GM12873 (cell line): ENCODE measurements around the gene MPST.
A peak's percentile ranks its signal among the peaks of the same experiment; 100 is the strongest.

Experiments
- TF ChIP-seq, protein P1 (sequence below): IDR thresholded peaks from 2 replicates; pipeline ENCODE4 v1.5.1; 2012; ENCODE audit warnings: low read depth, mild to moderate bottlenecking, moderate library complexity, low read length, control low read depth; ENCODE audit not compliant: insufficient read depth; ENCODE audit errors: missing control alignments

MPST gene

DNA sequence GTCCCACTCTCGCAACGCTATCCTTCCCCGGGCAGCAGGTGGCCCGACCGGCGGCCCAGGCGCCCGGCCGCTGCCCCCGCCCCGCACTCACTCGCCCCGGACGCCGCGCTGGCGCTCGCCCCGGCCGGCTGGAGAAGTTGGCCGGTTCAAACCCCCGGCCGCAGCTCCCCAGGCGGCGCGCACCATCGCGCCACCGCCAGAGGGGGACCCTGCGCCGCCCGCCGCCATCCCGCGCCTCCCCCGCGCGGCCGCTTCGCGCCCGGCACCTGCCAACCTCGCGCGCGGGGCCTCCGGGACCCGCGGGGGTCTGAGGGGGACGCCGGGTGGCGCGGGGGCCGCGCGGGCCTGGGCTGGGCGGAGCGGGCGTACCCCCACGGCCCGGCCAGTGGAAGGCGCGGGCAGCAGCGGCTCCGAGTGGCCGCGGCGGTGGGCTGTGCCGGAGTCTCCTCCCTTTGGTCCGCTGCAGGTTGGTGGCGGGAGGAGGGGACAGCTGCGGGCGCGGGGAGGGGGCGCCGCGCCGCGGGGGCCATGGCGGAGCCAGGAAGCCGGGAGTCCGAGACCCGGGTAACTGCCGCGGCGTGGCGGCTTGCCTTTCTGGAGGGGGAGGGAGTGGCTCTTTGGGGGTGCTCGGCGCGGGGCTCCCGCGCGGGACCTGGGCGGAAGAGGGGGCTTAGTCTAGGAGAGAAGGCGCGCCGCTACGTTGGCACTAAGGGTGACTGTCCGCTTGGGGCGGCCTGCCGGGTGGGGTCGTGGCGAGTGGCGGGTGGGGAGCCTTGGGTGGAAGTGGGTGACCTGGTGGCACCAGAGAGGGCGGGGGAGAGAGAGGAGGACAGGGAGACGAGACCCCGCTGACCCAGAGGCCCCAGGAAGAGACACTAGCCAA is at the start of gene MPST, which contains the start of gene TST:
Gene MPST, plus strand, starts transcription at position 434 of the 883 bp plus-strand sequence. Its CDS starts 95 bp downstream, at position 529.
Gene TST, minus strand, starts transcription at position 139 of the 883 bp plus-strand sequence. CDS start 715 bp downstream, outside the sequence.
- TF ChIP-seq, protein P1, sequence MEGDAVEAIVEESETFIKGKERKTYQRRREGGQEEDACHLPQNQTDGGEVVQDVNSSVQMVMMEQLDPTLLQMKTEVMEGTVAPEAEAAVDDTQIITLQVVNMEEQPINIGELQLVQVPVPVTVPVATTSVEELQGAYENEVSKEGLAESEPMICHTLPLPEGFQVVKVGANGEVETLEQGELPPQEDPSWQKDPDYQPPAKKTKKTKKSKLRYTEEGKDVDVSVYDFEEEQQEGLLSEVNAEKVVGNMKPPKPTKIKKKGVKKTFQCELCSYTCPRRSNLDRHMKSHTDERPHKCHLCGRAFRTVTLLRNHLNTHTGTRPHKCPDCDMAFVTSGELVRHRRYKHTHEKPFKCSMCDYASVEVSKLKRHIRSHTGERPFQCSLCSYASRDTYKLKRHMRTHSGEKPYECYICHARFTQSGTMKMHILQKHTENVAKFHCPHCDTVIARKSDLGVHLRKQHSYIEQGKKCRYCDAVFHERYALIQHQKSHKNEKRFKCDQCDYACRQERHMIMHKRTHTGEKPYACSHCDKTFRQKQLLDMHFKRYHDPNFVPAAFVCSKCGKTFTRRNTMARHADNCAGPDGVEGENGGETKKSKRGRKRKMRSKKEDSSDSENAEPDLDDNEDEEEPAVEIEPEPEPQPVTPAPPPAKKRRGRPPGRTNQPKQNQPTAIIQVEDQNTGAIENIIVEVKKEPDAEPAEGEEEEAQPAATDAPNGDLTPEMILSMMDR: peak; percentile 16

DNA sequence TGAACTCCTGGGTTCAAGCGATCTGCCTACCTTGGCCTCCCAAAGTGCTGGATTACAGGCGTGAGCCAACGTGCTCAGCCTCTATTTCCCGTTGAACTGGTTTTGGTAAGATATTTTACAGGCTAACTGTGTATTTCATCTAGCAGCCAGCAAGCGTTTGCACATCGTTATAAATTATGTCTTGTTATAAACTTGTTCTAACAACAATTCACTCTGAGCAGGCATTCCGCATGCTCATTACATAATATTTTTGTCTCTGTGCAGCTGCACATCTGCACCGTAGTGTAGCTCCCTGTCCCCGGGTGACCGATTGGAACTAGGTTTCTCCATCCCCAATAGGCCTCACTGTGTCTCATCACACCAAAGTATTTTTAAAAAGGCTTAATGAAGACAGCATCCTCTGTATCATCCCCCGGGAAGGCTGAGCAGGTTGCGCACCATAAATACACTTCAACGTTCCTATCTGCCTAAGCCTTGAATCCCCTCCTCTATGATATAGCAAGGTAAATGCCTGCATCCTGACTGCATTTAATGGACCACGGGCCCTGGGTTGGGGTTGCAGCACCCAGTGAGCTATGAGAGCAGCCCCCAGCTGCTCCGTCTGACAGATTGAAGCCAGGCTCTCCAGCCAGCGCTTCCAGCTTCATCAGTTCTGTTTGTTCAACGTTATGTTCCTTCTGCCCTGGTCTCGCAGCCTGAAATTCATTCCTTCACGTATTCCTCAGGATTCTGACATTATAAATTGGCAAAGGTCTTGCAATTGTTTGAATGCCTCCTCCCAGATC is 48.0 kb upstream of the MPST start:
- TF ChIP-seq, protein P1: no peak

DNA sequence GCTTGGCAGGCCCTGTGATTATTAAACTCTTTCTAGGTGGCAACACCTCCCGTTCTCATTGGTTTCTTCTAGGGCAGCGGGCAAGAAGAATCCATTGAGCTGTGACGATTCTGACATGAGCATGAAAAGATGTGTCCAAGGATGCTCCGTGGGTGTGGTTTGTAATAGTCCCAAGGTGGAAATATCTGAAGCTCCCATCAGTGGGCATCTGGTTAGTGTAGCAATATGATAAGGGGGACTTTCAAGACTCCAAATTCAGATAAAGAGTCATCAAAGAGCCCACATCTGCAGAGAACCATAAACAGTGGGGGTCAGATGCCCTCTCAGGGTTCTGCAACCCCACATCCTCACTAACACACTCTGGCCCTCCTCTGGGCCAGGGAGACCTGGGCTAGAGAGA is 42.9 kb upstream of the MPST start:
- TF ChIP-seq, protein P1: no peak

DNA sequence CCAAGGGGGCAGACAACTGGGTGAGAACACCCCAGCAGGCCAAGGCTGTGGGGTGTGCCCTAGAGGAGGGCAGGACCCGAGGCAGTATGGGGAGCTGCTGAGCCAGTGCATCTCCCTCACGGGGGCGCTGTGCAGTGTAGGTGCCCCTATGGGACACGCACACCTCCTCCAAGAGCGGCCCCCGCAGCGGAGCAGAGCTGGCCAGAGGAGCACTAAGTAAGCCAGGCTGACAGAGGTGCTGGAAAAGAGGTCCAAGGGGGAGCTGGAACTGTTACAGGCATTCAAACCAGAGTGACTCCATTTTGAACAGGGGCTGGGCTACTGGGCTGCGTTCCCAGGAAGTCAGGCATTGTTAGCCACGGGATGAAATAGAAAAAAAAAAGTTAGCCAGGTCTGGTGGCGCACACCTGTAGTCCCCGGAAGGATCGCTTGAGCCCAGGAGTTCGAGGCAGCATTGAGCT is 42.1 kb upstream of the MPST start:
- TF ChIP-seq, protein P1: peak; percentile 76

DNA sequence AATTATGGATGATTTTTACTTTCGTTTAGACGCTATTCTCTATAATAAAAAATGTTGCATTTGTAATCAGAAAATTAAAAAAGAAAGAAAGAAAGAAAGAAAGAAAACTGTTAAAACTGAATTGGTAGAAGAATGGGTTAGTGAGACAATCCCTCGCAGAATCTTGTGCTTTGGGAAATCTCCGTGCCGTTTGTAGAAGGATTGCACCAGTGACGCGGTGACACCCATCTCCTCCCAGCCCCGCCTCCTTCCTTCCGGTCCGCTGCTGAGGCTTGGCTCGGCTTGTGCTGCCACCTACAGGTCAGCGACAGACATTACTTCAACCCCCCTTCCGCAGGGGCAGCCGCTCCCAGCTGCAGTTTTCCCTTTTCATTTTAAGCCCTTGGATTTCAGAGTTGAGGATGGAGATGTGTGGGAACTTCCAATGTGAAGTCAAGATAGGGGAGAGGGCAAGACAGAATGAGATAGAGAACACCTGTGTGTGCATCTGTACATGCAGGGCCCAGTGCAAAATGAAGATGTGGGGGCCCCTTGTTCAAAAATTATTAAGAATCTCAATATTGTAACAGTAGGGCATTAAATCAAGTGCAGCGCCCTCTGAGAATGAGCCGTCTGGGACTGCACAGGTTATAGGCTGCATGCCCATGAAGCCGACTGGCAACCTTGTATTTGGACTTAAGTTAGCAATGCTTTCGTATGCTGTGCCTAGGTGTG is 41.4 kb upstream of the MPST start:
- TF ChIP-seq, protein P1: peak; percentile 92

DNA sequence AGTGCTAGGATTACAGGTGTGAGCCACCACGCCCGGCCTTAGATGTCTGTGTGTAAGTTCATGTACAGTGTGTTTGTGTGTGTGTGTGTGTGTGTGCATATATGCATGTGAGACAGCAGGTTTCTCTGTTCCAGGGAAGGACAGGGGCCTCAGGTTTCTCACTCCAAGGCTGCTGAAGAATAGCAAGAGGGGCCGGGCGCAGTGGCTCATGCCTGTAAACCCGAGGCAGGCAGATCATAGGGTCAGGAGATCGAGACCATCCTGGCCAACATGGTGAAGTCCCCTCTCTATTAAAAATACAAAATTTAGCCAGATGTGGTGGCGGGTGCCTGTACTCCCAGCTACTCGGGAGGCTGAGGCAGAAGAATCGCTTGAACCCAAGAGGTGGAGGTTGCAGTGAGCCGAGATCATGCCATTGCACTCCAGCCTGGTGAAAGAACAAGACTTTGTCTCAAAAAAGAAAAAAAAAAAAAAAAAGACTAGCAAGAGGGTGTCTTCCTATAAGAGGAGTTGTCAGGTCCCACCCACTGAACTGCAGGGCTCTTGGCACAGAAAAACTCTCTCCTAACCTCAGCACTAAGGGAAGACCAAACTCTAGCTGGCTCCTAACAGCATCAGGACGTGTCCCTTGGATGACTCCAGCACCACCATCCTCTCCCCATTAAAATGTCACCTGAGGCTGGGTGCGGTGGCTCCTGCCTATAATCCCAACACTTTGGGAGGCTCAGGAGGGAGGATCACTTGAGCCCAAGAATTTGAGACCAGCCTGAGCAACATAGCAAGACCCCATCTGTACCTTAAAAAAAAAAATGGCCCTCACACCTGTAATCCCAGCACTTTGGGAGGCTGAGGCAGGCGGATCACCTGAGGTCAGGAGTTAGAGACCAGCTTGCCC is 40.3 kb upstream of the MPST start:
- TF ChIP-seq, protein P1: no peak
